GM12872 (cell line): ENCODE data around the gene HOXC13.

ENCODE experiments used
- TF ChIP-seq, protein P1 (sequence below): IDR thresholded peaks from 3 replicates; pipeline ENCODE4 v1.5.1; 2011; ENCODE audit warnings: low read depth, mild to moderate bottlenecking, low read length, moderate library complexity; ENCODE audit not compliant: insufficient read depth

Gene HOXC13

GRCh38 chr12:53990311-53991076 is 51.9 kb downstream of the HOXC13 start:
- TF ChIP-seq, protein P1, sequence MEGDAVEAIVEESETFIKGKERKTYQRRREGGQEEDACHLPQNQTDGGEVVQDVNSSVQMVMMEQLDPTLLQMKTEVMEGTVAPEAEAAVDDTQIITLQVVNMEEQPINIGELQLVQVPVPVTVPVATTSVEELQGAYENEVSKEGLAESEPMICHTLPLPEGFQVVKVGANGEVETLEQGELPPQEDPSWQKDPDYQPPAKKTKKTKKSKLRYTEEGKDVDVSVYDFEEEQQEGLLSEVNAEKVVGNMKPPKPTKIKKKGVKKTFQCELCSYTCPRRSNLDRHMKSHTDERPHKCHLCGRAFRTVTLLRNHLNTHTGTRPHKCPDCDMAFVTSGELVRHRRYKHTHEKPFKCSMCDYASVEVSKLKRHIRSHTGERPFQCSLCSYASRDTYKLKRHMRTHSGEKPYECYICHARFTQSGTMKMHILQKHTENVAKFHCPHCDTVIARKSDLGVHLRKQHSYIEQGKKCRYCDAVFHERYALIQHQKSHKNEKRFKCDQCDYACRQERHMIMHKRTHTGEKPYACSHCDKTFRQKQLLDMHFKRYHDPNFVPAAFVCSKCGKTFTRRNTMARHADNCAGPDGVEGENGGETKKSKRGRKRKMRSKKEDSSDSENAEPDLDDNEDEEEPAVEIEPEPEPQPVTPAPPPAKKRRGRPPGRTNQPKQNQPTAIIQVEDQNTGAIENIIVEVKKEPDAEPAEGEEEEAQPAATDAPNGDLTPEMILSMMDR: no peak

GRCh38 chr12:53991077-53991460 is 52.4 kb downstream of the HOXC13 start:
- TF ChIP-seq, protein P1: no peak

DNA sequence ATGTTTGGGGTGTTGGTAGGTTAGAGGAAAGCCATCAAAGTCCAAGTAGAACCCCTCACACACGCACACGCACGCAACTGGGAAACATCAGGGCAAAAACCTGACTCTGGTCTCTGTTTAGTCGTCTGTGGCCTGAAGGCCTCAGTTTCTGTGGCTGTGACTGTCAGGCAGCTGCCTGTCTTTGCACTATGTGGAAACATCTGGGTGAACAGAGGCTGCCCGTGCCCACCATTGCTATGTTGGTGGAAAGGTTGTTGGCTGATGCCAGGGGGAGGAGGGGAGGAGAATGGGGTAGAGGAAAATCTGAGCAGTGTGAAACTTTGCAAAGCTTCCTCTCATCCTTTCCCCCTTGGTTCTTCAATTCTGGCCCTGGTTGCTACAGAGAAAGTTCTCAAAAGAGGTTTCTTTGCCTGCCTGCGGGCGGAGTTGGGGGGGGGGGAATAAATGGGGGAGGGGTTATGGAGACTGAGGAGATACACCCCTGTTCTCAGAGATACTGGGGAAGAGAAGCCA is 53.8 kb downstream of the HOXC13 start:
- TF ChIP-seq, protein P1: no peak

DNA sequence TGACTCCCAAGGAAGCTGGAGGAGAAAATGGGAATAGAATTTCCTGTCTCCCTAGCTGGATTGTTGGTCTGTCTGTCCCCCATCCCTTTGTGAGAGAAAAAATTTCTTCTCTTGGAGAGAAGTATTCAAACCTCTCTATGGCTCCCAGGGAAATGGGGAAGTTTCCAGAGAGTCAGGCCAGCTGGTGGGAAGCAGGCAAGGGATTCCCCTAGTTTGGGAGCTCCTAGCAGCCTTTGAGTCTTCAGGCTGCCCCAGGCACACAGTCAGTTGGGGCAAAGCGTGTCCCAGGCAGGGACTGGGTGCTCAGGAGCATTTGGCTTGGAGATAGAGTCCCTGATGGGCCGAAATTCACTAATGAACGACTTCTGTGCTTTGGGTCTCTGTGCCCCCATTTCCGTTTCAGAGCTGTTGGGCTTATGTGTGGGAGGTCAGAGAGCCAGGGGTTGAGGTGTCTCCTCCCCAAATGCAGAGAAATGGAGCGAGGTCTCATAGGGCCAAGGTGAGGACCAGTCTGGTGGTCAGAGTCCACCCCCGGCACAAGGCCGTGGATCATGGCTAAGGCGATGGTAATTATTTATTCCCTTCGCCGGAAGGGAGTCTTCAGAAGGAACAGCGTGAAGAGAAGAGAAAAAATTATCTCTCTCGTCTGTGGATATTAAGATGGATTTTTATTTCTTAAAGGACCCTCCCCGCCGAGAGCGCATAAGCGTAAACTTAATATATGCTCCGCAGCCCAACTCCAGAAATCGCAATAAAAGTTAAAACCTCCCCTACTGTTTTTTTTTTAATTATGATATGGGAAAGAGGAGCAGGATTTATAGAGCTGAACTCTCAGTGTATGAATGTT is 54.8 kb downstream of the HOXC13 start:
- TF ChIP-seq, protein P1: no peak

- TF ChIP-seq, protein P1: no peak
These were observed 55.3 kb downstream of the HOXC13 start for GRCh38 chr12:53994009-53994263.

DNA sequence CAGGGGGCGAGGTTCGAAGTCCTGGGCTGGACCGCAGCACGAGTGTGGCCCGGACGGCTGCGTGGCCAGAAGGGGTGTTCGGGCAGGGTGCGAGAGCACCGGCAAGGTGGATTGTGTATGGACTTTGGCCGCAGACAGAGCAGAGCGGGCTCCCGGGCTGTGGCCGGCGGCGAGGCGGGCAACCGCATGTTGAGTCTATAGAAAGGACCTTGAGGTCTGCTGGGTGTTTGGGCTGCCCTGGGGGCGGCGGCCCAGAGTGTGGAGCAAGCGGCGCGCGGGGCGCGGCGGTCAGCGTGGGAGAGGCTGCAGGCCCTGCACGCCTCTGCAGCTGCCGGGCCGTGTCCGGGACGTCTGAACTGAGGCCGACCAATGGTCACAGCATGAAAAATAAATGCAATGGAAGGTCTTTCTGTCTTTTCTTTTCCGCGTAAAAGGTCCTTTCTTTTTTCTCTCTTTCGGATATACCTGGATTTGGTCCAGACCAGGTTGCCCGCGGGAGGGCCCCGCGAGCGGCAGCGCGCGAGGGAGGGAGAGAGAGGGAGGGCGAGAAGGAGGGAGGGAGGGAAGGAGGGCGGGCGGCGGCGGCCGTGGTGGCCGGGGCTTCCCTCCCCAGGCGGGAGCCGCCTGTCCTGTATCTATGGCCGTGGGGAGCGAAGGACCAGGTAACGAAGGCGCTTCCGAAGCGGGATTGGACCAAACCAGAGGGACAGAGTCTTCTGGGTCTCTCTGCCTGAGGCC is 55.8 kb downstream of the HOXC13 start:
- TF ChIP-seq, protein P1: no peak

GRCh38 chr12:53995002-53995377 is 56.4 kb downstream of the HOXC13 start:
- TF ChIP-seq, protein P1: no peak
